Mesenteric fat pad (tissue), 1 donor: Measurements from ENCODE around the gene NFIC. TPM values are rescaled to one million over a fixed set of nuclear protein-coding genes. Genes with fewer than 3 reads are reported as not detected.
"Not testable (repeated sequence)": the region's sequence is repeated elsewhere in the genome, so short reads cannot be mapped to it uniquely, and the experiment has no call there.

ENCODE experiments used
- DNase-seq: peaks from one replicate; pipeline ENCODE4 v3.0.0-alpha.2; 2020; ENCODE audit warnings: low spot score
- total RNA-seq: library from RNA; stranded (reverse); fragmentation: NEBNext Ultra II Directional; extraction: Animal tissue kit (Norgen Biotek cat#: 25700); gene quantifications from one replicate; pipeline ENCODE4 v1.2.1, GENCODE V29; 2021
- donor health status: DM: yes; HTN: yes; CAD: no.

NFIC gene
- total RNA-seq, 1 donor from 2014 or later = 207 TPM

DNA sequence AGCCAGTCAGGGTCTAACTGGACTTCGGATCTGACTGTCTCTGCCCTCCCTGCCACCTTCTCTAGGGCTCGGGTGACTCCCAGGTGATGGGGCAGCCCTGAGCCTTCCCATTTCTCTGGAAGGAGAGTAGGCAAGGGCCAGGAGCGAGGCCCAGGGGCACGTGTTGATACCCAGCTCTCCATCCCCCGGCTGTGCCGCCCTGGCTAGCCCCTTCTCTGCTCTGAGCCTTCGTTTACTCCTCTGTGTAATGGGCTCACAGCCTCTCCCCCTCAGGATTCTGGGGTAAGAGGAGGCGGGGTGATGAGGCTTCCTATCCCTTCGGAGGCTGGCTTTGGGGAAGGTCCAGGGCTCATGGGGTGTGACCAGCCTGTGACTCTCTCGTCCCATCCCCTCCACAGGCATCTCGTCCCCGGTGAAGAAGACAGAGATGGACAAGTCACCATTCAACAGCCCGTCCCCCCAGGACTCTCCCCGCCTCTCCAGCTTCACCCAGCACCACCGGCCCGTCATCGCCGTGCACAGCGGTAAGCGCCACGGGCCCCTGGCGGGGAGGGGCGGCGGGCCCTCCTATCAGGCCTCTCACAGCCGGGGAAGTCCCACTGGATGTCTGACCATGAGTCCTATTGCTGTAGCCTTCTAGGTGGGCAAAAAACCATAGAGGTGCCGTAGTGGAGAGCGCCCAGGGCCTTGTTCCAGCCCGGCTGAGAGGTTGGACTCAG lies 82.4 kb downstream of the NFIC start:
- DNase-seq = no peak

DNA sequence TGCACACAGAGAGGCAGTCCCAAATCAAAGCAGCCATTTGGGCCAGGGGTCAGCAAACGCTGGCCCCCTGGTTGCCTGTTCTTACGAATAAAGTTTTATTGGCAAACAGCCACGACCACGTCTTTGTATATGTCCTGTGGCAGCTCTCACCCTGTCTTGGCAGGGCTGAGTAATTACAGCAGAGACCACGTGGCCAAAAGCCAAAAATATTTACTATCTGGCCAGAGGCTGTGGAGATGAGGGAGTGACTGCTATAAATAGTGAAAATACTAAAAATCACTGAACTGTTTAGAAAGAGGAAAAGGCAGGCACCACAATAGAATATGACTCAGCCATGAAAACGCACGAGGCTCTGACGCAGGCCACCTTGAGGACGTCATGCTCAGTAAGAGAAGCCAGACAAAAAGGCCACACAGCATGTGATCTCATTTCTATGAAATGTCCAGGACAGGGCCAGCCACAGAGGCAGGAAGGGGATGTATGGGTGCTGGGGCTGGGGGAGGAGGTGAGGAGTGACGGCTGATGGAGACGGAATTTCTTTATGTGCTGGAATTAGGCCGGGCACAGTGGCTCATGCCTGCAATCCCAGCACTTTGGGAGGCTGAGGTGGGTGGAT lies 84.5 kb downstream of the NFIC start:
- no peak for DNase-seq

DNA sequence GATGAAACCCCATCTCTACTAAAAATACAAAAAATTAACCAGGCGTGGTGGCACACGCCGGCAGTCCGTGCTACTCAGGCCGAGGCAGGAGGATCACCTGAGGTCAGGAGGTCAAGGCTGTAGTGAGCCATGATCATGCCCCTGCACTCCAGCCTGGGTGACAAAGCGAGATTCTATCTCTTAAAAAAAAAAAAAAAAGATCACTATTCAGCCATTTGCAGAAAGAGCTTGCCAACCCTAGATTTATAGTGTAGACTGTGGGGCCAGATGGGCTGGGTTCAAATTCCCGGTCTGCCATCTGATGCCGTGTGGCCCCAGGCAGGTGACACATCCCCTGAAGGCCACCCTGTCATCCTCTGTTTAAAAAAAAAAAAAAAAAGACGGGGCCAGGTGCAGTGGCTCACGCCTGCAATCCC lies 85.1 kb downstream of the NFIC start:
- no peak for DNase-seq

GRCh38 chr19:3452171-3452941 lies 86.0 kb downstream of the NFIC start:
- DNase-seq = no peak

GRCh38 chr19:3452942-3453214 lies 86.5 kb downstream of the NFIC start:
- DNase-seq = not testable (repeated sequence)

GRCh38 chr19:3453840-3454239 lies 87.5 kb downstream of the NFIC start:
- no peak for DNase-seq

GRCh38 chr19:3454656-3455392 lies 88.4 kb downstream of the NFIC start:
- no peak for DNase-seq

- DNase-seq = no peak
Observed at GRCh38 chr19:3455393-3455955, 89.1 kb downstream of the NFIC start.

DNA sequence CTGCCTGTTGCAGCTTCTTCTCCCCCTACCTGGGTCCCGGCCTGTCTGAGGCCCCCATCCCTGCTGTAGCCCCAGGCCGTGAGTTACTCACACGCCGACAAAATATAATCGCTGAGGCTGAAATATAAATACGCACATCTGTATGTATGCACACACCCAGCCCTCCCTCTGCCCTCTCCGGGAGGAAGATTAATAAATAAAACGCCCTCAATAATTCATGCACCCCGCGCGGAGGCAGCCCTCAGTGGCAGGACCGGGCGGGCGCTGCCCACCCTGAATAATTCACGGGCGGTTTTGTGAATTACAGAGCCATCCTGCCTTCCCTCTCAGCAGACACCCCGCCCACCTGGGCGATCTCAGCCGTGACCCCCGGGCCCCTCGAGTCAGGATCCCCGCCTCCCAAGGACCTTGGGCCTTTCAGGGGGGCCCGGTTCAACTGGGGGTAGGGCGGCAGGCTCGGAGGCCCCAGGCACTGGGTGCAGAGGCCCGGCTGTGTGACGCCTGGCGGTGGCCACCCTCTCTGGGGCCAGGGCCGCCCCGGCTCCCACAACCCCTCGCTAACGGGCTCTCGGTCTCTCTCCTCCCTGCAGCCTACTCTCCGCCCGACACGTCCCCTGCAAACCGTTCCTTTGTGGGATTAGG lies 89.7 kb downstream of the NFIC start:
- no peak for DNase-seq

GRCh38 chr19:3456925-3457527 lies 90.6 kb downstream of the NFIC start:
- DNase-seq = no peak

GRCh38 chr19:3457528-3458228 lies 91.3 kb downstream of the NFIC start:
- DNase-seq = no peak

DNA sequence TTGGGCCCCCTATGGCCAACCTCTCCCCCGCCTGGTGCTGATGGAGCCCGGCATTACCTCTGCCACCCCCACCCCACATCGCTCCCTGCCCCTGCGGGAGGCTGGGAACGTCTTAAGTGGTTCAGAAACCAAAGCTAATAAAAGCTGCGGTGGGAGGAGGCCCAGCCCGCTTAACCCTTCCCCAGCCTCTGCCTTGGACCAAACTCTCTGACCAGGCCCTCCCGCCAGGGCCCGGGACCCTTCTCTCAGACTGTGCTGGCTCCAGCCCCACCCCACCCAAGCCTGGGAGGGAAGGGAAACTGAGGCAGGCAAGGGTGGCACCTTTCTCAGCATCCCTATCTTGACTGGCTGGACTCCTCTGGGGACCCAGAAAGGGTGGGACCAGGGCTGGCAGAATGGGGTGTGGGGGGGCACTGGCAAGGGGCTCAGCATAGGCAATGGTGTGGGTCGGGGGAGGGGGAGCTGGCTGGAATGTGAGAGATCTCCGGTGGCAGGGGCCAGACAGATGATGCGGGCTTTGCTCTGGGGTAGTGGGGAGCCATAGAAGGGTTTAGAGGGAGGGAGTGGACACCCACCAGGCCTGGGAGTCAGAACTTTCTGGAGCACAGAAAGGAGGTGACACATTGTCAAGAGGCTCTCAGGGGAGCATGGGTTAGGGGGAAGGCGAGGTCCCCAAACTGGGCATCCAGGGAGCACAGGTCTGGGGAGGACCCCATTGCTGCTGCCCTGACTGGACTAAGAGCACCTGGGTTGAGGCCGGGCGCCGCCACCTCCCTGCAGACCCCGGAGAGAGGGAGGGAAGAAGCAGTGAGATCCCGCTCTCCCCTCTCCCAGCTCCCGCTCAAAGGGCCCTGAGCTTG lies 92.1 kb downstream of the NFIC start:
- no peak for DNase-seq

DNA sequence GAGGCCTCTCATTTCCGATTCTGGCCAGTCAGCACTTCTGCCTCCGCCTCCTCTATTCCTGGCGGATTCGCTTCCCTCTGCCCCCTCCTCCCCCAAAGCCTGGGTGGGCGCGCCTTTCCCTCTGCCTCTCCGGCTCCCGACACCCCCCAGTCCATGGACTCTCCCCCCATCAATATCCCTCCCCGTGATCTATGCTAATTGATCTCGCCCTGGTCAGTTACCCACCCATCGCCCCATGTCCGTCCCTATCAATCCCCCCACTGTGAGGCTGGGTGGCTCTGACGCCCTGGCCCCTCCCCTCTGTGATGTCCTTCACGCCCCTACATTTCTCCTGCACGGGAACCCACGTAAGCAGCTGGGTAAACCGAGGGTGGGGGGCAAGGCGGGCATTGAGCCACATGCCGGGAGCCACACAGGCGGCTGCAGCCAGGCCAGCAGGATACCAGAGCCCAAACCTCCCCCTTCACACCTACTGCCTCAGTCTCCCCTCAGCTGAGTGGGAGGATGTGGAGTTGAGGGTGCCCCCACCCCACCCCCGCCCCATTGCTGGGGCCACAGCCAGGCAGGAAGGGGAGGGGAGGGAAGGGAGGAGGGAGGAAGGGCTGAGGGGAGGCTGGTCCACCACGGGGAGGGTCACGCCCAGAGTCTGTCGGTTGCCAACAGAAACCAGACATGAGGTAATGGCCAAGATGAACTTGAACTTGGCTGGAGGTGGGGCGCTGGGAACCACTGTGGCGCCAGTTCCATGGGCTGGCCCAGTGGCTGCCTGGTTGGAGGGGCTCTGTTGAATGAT lies 92.9 kb downstream of the NFIC start:
- DNase-seq = no peak

GRCh38 chr19:3459965-3460582 lies 93.7 kb downstream of the NFIC start:
- DNase-seq = no peak

DNA sequence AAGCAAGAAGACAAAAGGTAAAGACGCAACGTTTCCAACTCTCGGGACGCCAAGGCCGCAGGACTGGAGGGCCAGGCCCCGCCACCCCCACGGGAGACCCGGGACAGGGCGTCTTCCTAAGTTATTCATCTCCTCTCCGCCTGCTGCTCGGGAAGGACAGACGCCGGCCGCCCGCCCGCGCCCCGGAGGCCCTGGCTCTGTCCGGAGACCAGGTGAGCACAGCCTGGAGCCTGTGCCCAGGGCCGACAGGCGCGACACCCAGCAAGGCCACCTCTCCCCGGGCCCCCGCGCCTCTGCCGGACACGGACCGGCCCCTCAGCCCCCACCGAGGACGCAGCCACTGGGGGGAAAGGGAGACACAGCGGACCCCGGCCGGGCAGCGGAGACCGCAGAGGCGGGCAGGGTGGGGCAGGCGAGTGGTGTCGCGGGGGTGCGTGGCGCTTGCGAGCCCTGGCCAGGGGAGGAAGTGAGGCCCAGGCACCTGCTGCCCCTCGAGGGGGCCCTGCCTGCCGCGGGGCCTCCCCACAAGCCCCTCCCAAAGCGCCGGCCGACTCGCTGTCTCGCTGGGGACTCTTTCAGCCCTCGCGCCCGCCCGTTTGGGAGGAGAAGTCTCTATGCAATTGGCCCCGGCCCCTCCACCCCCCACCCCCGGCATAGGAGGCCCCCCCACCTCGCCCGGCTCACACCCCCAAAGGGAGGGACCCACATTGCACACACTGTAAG lies 96.8 kb downstream of the NFIC start:
- DNase-seq = no peak

DNA sequence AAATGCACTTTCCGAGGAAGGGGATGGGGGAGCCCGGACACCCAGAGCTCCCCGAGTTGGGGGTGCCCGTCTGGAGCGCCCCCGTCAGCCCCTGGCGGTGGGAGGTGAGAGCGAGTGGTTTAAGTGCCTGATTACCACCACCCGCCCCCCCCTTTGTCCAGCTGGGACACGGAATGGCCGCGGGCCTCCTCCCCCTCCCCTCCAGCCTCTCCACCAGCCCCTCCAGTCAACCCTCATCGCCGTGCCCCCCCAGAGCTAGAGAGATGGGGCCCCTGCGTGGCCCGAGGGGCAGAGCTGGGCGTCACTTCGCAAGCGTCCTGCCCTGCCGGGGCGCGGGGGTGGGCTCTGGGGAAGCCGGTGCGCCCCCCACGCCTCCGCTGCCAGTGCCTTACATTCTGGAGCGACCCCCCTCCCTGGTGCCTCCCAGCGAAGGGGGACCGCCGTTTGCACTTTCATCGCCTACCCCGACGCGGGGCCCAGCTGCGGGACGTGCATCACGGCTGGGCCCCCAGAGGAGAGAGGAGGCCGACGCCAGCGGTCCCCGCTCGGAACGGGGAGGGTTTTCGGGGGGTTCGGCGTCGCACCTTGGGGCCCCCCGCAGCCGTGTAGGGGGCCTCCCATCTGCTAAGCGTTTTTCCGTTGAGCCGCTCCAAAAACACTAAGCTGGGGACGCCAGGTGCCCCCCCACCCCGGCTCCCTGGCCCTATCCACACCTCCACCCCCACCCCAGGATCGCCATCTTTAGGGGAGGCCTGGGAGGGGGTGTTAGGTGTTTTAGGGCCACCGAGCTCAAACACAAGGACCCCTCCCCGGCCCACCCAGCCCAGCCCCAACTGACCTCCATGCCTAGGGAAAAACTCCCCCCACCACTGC lies 97.6 kb downstream of the NFIC start:
- DNase-seq = no peak
